Measurements from ENCODE around the gene BACH2. TPM values are rescaled to one million over a fixed set of nuclear protein-coding genes. Genes with fewer than 3 reads are reported as not detected.

BACH2 gene
- polyA plus RNA-seq, 1 experiment: 2.2 TPM

DNA sequence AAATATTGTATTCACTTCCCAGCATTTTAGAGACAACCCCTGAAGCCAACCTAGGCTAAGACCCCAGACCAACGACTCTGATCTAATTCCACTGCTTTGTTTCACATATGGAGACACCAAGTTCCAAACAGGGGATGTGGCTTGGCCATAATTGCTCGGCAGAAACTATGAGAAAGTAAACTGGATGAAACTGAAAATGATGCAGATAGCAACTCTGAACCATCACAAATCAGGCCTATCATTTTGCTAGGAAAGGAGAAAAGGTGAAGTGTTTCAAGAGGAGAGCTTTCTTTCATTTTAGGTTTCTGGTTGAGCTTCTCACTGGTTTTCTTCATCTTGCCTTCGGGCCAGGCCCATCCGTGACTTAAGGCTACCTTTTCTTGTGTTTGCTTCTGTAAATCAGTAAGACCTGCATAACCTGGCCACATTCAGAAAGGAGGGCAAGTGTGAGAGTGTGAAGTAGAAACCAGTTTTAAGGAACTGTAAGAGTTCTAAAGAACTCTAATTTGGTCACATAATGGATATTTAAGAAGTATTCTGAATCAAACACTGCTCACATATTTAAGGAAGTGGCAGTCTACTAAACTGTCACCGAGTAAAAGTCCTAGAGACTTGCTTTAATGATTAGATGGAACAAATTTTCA, 105.8 kb downstream of the BACH2 start:
- CTCF ChIA-PET: interaction anchor here (0.7 to 1.6 kb wide), 3 partner anchors 9 to 203 kb away, joined by 4 to 5 read pairs (median 4); no protein-coding TSS in a partner anchor
- no peak overlapping the region for H3K4me3 ChIP-seq (ENCODE audit: low read depth, low read length)
- no peaks in the 10 kb centered on the region for H3K27me3 ChIP-seq (ENCODE audit: control insufficient read depth, insufficient read depth, low read length)
- no peak overlapping the region for H3K27ac ChIP-seq (ENCODE audit: low read depth, low read length)
- POLR2A ChIA-PET: no interaction called here
- DNase-seq (ENCODE audit: low read depth, low spot score): no peak
- no peaks in the 10 kb centered on the region for H3K9me3 ChIP-seq (ENCODE audit: control insufficient read depth, insufficient read depth, low read length)
- TF ChIP-seq, protein P1, sequence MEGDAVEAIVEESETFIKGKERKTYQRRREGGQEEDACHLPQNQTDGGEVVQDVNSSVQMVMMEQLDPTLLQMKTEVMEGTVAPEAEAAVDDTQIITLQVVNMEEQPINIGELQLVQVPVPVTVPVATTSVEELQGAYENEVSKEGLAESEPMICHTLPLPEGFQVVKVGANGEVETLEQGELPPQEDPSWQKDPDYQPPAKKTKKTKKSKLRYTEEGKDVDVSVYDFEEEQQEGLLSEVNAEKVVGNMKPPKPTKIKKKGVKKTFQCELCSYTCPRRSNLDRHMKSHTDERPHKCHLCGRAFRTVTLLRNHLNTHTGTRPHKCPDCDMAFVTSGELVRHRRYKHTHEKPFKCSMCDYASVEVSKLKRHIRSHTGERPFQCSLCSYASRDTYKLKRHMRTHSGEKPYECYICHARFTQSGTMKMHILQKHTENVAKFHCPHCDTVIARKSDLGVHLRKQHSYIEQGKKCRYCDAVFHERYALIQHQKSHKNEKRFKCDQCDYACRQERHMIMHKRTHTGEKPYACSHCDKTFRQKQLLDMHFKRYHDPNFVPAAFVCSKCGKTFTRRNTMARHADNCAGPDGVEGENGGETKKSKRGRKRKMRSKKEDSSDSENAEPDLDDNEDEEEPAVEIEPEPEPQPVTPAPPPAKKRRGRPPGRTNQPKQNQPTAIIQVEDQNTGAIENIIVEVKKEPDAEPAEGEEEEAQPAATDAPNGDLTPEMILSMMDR (IDR thresholded peaks at IDR 0.05; ENCODE audit: low read depth, low read length): no peak

DNA sequence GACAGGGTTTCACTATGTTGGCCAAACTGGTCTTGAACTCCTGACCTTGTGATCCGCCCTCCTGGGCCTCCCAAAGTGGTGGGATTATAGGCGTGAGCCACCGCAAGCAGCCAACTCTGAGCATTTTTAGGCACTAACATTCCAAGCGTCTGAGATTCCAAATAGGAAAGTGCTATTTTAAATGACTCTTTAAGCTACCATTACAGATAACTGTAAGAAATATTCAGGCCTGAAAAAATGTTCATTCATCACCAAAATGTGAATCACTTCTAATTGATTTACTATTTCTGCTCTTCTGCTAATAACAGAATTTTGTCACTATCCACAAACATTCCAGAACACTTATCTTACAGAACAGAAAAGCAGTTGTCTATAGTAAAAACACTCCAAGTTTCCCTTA, 106.5 kb downstream of the BACH2 start:
- H3K9me3 ChIP-seq (ENCODE audit: control insufficient read depth, insufficient read depth, low read length): no peaks in the 10 kb centered on the region
- no peak overlapping the region for H3K27ac ChIP-seq (ENCODE audit: low read depth, low read length)
- ChIA-PET CTCF (interaction anchor here (0.7 to 1.6 kb wide), 3 partner anchors 10 to 203 kb away, joined by 4 to 5 read pairs (median 4); no protein-coding TSS in a partner anchor), POLR2A (no interaction called here)
- no peak overlapping the region for H3K4me3 ChIP-seq (ENCODE audit: low read depth, low read length)
- no peaks in the 10 kb centered on the region for H3K27me3 ChIP-seq (ENCODE audit: control insufficient read depth, insufficient read depth, low read length)
- no peak for DNase-seq (ENCODE audit: low read depth, low spot score)
- TF ChIP-seq, protein P1 (IDR thresholded peaks at IDR 0.05; ENCODE audit: low read depth, low read length): no peak

DNA sequence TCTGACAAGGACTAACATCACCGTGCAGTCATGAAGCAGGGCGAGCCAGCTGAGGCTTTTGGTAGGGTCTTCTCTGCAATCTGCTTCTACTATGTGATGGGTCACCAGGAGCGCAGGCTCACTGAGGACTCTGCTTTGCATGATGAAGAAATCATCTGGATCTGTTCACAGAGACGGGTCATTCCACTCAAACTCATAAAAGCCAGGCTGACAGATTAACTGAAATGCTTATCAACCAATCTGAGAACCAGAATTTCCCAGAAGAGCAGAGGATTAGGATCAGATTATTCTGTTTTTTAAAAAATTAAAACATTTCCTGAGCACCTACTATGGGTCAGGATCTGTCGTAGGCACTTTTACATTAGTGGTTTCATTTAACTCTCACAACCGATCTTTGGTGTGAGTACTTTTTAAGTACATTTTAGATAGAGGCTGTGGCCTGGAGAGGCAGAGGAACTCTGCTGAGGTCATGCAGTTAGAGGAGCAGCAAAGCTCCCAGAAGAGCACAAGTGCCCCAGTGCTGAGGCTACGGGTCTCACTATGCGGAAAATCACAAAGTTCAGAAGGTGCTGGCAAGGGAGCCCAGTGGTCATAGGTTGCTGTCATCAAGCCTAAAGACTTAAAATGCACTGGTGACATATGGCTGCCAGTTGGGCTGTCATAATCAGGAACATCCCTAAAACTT, 109.1 kb downstream of the BACH2 start:
- H3K4me3 ChIP-seq (ENCODE audit: low read depth, low read length): no peak overlapping the region
- H3K27me3 ChIP-seq (ENCODE audit: control insufficient read depth, insufficient read depth, low read length): no peaks in the 10 kb centered on the region
- no peaks in the 10 kb centered on the region for H3K9me3 ChIP-seq (ENCODE audit: control insufficient read depth, insufficient read depth, low read length)
- H3K27ac ChIP-seq (ENCODE audit: low read depth, low read length): no peak overlapping the region
- ChIA-PET CTCF (no interaction called here), POLR2A (no interaction called here)
- no peak for DNase-seq (ENCODE audit: low read depth, low spot score)
- TF ChIP-seq, protein P1 (IDR thresholded peaks at IDR 0.05; ENCODE audit: low read depth, low read length): no peak

DNA sequence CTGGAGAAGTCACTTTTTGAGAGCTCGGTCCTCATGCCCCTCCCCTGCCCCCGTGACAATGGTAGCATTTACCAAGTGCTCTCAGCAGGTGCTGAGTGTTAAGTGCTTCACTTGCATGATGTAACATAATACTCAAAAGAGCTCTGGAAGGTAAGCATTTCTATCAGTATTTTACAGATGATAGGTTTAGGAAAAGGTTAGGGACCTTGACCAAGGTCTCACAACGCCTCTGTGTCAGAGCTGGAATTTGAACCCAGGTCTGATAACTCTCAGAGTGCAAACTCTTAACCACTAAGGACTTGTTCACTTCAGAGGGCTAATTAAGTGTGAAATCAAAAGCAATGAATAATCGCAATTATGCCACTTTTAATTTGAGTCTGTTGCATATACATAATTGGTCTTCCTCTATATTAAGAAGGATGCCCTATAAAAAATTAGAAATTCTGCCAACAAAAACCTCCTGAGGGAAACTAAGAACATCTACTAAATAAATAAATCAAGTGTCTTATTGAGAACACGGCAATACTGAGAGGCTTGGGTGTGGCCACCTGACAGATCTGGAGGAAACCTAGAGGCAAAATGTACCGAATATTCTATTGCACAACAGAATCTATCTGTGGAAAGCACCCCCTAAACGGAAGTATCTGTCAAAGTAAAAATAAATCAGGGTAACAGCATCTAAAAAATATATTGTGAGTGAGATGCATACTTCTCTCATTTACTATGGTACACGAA, 109.8 kb downstream of the BACH2 start:
- no peak overlapping the region for H3K27ac ChIP-seq (ENCODE audit: low read depth, low read length)

More for the DNA sequence above, 109.8 kb downstream of the BACH2 start:
- ChIA-PET POLR2A (no interaction called here), CTCF (interaction anchor here (1.0 kb wide), 1 partner anchor 247 kb away, joined by 3 read pairs; no protein-coding TSS in a partner anchor)
- TF ChIP-seq, protein P1 (IDR thresholded peaks at IDR 0.05; ENCODE audit: low read depth, low read length): no peak
- no peaks in the 10 kb centered on the region for H3K27me3 ChIP-seq (ENCODE audit: control insufficient read depth, insufficient read depth, low read length)
- H3K9me3 ChIP-seq (ENCODE audit: control insufficient read depth, insufficient read depth, low read length): no peaks in the 10 kb centered on the region
- DNase-seq (ENCODE audit: low read depth, low spot score): no peak
- H3K4me3 ChIP-seq (ENCODE audit: low read depth, low read length): no peak overlapping the region

Measured in AG04450 (cell line).